ENCODE data around the gene SEPTIN7.
A peak's percentile ranks its signal among the peaks of the same experiment; 100 is the strongest.

Gene SEPTIN7

GRCh38 chr7:35792472-35792871, 8.4 kb upstream of the SEPTIN7 start:
- DNase-seq: no peak

GRCh38 chr7:35792873-35793489, 7.9 kb upstream of the SEPTIN7 start:
- no peak for DNase-seq

DNA sequence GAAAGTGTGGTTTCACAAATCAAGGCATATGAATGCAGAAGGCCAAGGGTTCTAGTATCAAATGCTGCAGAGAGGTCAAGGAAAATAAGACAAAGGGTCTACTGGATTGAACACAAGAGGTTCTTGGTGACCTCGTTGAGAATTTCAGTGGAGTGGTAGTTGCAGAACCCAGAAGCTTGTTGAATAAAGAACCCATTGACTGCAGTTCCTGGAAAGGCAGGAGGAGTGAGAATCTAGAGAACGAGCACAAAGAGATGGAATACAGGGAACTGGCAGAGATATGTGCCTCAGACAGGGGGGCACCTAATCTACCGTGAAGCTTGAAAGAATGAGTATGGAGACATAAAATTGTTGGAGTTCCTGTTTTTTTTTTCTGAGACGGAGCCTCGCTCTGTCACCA, 3.5 kb upstream of the SEPTIN7 start:
- no peak for DNase-seq

GRCh38 chr7:35799846-35800717, 775 bp upstream of the SEPTIN7 start:
- peak; percentile 92 for DNase-seq

DNA sequence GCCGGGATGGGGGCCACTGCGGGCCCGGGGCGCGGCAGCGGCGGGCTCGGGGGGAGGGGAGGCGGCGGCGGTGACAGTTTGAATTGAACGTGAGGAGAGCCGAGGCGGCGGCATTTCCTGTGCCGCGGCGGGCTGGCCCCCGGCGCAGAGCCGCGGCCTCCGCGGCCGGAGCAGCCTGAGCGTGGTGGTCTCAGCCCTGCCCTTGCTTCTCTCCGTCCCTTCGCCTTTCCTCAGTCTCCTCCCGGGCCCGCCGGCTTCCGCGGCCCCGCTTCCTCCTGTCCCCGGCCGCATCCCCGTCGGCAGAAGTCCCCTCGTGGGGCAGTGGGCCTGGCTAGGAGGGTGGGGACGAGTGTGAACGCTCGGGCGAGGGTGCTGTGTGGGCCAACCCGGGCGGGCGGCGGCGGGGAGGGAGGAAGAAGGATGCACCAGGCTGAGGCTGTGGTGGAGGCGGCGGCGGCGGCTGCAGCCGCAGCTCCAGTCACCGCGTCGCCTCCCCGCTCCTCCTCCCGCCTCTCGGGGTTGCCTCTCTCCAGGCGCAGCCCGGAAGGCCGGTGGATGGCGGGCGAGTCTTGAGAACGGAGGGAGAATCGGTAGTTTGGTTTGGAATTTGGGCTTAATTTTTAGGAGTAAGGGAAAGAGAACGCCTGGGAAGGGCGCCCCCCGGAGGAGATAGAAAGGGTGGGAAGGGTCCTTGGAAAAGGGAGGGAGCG, 690 bp downstream of the SEPTIN7 start:
- DNase-seq: peak; percentile 77

DNA sequence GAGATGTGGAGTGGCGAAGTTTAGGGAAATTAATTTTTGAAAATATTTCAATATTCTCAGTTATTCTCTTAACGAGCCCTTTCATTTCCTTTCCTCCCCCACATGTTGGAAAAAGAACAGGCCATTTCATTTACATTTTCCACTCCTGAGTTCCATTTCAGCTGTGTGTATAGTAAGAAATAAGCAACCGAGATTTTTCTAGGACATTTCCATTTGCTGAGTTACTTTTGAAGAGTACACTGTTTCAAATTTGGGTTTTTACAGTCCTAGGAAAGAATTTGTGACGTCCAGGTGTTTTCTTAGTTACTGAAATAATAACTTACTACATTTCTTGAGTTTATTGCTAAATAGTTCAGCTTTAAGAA, 1.2 kb downstream of the SEPTIN7 start:
- DNase-seq: peak; percentile 11

DNA sequence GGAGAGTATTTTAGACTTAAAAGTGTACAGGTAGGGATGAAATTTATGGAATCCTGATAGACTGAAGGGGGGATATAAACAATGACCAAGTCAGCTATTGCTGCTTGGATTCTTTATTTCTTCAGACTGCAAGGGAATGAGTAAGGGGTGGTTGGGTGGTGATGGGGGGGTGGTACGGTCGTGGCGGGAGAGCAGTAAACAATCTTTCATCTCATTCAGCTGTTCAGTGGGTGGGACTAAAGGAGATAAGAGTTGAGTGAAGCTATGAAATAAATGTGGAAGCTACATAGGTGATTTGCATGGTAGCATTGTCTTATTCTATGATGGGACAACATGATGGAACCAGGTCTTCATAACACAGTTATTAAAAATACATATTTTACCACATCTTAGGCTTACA, 1.8 kb downstream of the SEPTIN7 start:
- DNase-seq: no peak

DNA sequence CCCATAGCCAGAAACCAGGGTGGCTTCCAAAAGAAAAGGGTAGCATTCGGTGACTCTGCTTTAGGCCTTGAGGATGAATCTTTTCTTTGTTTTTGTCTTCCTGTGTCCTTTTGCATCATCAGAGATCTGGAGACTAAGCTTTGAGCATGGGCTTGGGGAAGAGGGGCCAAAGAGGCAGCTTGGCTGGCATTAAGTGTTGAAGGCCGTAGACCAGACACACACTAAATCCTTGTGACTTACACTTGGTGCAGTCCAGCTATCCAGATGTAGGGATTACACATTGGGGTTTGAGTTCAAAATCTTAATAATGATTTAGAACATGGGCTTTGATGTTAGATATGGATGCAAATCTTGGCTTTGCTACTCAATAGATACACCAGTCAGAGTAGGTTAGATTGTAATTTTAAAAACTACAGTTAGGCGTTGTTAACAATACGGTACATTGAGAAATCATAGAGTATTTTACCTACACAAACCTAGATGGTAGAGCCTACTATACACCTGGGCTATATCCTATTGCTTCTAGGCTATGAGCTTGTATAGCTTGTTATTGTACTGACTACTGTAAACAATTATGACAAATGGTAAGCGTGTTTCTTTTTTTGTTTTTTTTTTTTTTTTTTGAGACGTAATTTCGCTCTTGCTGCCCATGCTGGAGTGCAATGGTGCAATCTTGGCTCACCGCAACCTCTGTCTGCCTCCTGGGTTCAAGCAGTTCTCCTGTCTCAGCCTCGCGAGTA, 3.5 kb downstream of the SEPTIN7 start:
- DNase-seq: no peak

DNA sequence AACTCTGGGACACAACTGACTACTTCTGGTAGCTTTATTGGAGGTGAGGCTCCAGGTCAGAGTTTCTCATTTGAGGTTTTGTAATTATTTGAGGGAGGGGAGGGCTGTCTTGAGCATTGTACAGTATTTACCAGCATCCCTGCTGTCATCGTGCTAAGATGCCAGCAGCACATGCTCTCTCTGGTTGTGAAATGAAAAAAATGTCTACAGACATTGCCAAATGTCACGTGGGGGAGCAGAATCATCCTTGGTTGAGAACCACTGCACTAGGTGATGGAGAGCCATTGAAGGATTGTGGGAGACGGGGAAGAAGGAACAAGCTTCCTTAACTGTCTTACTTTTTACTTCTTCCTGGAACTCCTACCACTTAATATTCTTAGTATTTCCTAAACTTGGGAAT, 5.0 kb downstream of the SEPTIN7 start:
- no peak for DNase-seq

DNA sequence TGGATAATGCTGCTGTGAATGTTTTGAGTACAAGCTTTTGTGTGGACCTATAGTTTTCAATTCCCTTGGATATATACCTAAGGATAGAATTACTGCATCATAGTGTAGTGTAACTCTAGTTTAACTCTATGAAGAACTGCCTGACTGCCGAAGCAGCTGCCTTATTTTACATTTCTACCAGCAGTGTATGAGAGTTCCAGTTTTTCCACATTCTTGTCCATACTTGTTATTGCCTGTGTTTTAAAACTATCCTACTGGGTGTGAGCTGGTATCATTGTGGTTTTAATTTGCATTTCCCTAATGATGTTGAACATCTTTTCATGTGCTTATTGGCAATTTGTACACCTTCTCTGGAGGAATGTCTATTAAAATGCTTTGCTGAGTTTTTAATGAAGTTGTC, 15.7 kb downstream of the SEPTIN7 start:
- no peak for DNase-seq

- DNase-seq: no peak
Measured at GRCh38 chr7:35817181-35817580, 16.3 kb downstream of the SEPTIN7 start.

DNA sequence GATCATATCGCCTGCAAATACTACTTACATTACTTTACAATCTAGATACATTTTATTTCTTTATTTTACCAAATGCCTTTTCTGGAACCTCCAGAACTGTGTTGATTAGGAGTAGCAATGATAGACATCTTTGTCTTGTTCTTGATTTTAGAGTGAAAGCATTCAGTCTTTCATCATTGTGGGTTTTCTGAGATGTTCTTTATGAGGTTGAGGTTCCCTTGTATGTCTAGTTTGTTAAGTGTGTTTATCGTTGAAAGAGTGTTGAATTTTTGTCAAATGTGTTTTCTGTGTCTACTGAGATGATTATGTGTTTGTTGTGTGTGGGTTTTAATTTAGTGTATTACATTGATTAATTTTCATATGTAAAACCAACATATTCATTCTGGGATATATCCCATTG, 17.1 kb downstream of the SEPTIN7 start:
- no peak for DNase-seq

GRCh38 chr7:35818513-35818912, 17.7 kb downstream of the SEPTIN7 start:
- peak; percentile 22 for DNase-seq

DNA sequence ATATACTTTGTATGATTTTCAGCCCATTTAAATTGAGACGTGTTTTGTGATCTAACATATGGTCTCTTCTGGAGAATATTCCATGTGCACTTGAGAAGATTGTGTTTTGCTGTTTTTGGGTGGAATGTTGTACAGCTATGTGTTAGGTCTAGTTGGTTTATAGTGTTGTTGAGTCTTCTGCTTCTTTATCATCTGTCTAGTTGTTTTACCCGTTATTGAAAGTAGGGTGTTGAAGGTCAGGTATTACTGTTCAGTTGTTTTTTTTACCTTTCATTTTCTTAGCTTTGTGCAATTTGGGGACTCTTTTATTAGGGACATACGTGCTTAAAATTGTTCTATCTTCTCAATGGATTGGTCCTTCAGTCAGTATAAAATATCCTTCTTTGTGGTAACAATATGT, 18.5 kb downstream of the SEPTIN7 start:
- DNase-seq: no peak

GRCh38 chr7:35819954-35820703, 19.3 kb downstream of the SEPTIN7 start:
- DNase-seq: peak; percentile 27

DNA sequence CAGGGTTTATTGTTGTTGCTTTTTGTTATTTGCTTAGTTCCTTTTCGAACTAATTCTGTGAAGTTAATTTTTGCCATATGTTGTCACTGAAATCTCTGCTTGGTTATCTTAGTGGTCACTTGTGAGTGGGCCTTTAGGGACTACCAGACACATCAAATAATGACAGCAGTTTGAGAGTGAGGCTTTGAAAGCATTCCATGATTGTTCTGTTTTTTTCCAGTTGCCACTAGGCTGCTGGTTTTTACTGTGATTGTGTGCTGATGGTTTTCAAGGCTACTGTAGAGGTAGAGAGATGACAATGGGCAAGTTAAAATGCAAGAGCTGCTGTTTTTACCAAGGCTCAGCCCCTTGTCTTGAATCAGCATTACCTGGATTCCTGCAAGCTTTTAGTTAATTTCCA, 20.0 kb downstream of the SEPTIN7 start:
- DNase-seq: no peak

- DNase-seq: no peak
Measured at GRCh38 chr7:35823440-35823839, 22.6 kb downstream of the SEPTIN7 start.

- no peak for DNase-seq
Measured at GRCh38 chr7:35825974-35826373, 25.1 kb downstream of the SEPTIN7 start.

DNA sequence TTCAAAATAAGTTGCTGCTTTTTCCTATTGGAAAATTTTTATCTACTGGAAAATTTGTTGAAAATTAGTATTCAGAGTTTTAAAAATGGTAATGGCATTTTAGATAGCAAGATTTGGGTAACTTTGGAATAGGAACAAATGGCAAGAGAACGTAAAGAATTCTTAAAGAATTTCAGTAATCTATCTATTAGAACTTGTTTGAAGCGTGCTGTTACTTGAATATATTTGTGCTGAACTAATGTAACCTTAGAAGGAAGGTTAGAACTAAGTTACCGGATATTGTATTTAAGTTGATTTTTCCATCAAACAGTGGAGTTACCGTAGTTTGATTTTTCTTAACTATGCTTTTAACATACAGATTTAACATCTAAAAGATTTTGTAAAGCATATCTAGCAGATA, 25.9 kb downstream of the SEPTIN7 start:
- no peak for DNase-seq

GRCh38 chr7:35828817-35829216, 28.0 kb downstream of the SEPTIN7 start:
- DNase-seq: no peak

- no peak for DNase-seq
Measured at GRCh38 chr7:35831208-35831607, 30.4 kb downstream of the SEPTIN7 start.
